ENCODE results near the gene MUC21.
"Not testable (repeated sequence)": the region's sequence is repeated elsewhere in the genome, so short reads cannot be mapped to it uniquely, and the experiment has no call there.

The MUC21 gene

DNA sequence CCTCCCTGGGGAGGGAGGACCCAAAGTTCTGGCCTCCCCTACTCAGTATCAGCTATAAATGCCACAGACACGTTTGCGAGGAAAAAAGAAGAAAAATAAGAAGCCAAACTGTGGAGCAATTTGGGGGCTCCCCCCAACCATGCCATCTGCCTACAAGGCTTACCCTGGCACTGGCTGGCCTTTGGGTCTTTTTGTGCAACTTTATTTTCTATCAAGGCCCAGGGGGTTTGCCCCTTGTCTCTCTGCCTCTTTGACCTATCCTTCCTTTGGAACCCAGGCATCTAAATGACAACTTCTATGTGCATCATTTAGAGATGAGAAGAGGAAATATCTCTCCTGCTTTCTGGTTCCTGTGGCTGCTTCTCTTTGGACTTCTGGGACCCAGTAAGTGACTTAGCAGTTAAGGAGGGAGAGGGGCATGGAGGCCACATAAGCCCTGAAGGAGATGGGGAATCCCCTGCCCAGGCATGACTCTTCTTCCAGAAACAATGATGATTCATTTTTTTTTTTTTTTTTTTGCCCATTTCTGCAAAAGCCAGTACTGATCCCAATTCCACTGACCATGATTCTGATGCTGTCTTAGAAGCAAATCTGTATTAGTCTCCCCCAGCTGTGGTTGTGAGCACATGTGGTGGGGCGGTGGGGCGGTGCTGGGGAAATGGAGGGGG, 27.0 kb downstream of the MUC21 start, which contains the start of gene MUC22:
MUC22 (plus strand) TSS at position 82 of the 668 bp plus-strand sequence; CDS start at position 315, 233 bp downstream.
- no peak for DNase-seq

DNA sequence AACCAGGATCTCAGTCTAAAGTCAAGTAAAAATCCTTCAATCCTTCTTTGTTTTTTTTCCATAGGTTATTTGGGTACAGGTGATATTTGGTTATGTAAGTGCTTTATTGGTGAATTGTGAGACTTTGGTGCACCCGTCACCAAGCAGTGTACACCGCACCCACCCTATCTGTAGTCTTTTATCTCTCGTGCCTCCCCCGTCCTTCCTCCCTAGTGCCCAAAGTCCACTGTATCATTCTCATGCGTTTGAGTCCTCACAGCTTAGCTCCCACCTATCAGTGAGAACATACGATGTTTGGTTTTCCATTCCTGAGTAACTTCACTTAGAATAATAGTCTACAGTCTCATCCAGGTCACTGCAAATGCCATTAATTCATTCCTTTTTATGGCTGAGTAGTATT, 27.6 kb downstream of the MUC21 start:
- no peak for DNase-seq

DNA sequence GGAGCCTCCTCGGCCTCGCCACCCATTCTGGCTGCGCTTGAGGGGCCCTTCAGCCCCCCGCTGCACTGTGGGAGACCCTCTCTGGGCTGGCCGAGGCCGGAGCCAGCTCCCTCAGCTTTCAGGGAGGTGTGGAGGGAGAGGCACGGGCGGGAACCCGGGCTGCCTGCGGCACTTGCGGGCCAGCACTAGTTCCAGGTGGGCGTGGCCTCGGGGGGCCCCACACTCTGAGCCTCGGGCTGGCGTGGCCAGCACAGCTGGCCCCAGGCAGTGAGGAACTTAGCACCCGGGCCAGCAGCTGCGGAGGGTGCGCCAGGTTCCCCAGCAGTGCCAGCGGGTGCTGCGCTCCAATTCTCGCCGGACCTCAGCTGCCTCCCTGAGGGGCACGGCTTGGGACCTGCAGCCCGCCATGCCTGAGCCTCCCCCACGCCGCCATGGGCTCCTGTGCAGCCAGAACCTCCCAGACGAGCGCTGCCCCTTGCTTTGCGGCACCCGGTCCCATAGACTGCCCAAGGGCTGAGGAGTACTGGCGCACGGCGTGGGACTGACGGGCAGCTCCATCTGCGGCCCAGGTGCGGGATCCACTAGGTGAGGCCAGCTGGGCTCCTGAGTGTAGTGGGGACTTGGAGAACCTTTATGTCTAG, 33.3 kb downstream of the MUC21 start:
- DNase-seq = no peak

DNA sequence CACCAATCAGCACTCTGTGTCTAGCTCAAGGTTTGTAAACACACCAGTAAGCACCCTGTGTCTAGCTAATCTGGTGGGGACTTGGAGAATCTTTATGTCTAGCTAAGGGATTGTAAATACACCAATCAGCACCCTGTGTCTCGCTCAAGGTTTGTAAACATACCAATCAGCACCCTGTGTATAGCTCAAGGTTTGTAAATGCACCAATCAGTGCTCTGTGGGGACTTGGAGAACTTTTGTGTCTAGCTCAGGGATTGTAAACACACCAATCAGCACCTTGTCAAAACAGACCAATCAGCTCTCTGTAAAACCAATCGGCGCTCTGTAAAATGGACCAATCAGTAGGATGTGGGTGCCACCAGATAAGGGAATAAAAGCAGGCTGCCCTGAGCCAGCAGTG, 33.9 kb downstream of the MUC21 start:
- DNase-seq = not testable (repeated sequence)

DNA sequence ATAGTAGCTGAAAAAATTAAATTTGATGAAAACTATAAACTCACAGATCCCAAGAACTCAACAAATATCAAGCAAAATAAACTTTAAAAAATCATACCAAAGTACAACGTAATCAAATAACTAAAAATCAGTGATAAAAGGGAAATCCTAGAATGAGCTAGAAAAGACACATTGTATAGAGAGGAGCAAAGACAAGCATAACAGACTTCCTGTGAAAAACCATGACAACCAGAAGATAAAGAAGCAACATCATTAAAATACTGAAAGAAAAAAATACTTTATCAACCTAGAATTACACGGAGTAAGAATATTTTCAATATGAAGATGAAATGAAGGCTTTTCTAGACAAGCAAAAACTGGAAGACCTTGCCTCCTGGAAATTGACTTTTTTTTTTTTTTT, 36.5 kb downstream of the MUC21 start:
- no peak for DNase-seq

DNA sequence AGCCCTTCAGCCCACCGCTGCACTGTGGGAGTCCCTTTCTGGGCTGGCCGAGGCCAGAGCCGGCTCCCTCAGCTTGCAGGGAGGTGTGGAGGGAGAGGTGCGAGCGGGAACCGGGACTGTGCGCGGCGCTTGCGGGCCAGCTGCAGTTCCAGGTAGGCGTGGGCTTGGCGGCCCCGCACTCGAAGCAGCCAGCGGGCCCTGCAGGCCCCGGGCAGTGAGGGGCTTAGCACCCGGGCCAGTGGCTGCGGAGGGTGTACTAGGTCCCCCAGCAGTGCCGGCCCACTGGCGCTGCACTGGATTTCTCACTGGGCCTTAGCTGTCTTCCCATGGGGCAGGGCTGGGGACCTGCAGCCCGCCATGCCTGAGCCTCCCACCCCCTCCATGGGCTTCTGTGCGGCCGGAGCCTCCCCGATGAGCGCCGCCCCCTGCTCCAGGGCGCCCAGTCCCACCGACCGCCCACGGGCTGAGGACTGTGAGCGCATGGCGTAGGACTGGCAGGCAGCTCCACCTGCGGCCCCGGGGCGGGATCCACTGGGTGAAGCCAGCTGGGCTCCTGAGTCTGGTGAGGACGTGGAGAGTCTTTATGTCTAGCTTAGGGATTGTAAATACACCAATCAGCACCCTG, 37.2 kb downstream of the MUC21 start:
- DNase-seq = not testable (repeated sequence)

DNA sequence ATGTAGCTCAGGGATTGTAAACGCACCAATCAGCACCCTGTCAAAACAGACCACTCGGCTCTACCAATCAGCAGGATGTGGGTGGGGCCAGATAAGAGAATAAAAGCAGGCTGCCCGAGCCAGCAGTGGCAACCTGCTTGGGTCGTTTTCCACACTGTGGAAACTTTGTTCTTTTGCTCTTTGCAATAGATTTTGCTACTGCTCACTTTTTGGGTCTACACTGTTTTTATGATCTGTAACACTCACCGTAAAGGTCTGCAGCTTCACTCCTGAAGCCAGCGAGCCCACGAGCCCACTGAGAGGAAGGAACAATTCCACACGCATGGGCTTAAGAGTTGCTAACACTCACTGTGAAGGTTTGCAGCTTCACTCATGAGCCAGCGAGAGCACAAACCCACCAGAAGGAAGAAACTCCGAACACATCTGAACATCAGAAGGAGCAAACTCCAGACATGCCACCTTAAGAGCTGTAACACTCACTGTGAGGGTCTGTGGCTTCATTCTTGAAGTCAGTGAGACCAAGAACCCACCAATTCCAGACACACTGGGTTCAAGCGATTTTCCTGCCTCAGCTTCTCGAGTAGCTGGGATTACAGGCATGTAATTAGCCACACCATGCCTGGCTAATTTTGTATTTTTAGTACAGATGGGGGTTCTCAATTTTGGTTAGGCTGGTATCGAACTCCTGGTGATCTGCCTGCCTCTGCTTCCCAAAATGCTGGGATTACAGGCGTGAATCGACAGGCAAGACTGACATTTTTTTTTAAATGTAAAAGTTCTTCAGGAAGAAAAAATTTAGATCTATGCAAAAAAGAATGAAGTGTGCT, 38.4 kb downstream of the MUC21 start:
- not testable (repeated sequence) for DNase-seq

DNA sequence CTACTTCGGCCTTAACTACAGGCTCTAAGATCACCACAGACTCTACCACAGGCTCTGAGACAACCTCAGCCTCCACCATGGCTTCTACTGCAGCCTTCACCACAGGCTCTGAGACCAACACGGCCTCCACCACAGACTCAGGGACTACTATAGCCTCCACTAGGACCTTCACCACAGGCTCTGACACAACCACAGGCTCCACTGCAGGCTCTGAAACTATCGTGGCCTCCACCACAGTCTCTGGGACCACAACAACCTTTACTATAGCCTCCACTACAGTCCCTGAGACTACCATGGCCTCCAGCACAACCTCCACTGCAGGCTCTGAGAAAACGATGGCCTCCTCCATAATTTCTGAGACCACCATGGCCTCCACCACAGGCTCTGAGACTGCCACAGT, 42.1 kb downstream of the MUC21 start:
- no peak for DNase-seq

DNA sequence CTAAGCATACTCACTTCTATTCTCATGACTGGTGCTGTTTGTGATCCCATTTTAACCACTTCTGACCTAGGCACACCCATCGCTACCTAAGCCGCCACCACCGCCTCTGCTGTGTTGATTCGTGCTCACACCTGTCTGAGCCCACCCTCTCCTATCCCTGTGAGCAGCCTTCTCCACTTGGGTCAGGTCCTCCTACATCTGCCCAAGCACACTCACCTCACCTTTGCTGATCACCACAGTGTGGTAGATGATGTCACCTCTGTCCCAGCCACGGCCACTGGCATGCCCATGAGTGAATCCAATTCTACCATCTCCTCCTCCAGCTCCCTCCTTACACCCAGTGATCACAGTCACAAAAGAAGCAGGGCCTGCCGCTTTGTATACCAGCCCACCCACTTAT, 47.6 kb downstream of the MUC21 start:
- DNase-seq = no peak

DNA sequence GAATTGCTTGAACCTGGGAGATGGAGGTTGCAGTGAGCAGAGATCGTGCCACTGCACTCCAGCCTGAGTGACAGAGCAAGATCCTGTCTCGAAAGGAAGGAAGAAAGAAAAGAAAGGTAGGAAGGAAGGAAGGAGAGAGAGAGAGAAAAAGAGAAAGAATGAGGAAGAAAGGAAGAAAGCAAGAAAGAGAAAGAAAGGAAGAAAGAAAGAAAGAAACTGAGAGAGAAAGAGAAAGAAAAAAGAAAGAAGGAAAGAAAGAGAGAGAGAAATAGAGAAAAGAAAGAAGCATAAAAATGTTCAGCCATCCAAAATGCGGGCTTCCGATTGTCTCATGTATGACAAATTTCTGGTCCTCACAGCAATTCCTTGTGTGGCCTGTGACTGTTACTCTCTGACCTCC, 49.6 kb downstream of the MUC21 start:
- no peak for DNase-seq

DNA sequence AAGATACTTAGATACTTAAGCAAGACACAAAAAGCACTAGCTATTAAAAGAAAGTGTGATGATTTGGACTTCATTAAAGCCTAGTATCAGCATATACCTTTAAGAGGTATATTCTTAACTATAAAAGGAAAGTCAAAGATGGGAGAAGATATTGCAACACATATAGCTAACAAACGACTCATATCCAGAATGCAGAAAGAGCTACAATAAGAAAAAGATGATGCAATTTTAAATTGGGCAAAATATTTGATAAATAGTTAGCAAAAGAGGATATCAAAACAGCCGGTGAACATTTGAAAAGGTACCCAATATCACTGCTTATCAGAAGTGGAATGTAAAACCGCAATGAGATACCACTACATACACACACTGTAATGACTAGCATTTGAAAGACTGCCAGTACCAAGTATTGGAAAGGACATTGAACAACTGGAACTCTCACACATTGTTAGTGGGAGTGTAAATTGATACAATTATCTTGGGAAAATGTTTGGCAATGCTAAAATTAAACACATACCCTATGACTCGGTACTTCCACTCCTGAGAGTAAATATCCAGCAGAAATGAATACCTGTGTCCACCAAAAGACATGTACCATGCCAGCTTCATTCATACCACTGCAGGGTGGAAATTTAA, 52.5 kb downstream of the MUC21 start:
- no peak for DNase-seq

DNA sequence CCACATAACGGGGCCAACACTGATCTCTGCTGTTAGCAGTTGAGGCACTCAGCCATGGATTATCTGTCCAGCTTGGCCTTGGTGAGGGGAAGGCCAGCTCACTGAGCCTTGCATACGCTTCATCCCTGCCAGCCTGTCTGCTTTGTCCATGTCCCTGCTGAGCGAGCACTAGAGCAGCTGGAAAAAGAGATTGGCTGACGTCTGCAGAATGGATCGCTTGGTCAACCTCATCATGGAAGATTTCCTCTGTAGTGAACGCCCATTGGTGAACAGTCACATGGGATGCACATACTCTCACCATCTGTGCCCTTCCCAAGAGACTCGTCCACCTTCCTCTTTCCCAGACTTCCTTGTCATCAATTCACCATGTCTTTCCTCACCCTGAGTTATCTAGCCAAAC, 53.7 kb downstream of the MUC21 start:
- no peak for DNase-seq

DNA sequence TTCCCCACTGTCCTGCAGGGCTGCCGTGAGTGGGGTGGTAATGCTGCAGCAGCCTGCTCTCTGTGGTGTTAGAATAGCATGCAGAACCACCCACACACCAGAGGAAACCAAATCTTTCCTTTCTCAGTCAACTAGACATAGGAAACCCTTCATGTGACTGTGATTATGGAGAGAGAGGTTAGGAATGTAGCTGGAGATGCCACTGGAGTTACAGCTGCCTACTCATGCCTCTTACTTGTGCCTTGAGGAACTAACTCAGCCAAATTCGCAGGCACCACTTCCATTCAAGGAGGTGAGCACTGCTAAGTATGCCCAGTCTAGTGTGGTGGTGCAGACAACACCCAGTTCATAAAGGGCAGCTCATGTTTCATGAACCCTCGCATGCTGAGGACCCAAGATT, 54.2 kb downstream of the MUC21 start:
- peak in 1 of 2 donors; percentile 5 for DNase-seq

DNA sequence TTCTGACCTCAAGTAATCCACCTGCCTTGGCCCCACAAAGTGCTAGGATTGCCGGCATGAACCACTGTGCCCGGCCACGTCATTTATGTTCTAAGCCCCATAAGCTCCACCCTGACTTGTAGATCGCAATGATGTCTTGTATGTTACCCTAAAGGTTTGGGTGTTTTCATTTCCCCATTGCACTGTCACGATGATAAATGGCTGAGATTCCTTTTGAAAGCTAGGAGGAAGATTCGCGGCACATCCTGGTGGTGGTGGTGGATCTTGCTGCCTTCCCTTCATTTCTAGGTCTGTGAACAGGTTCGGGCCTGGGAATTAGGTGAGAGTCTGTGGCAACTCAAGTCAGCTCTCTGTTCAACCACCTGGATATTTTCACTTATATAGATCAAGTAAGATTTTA, 55.0 kb downstream of the MUC21 start:
- no peak for DNase-seq
